PC-9 (cell line): ENCODE measurements around the gene LLPH. TPM values are rescaled to one million over a fixed set of nuclear protein-coding genes. Genes with fewer than 3 reads are reported as not detected.

ENCODE experiments used
- BruUV-seq: library from RNA; stranded (reverse); fragments of 400-500 nt; replicated peaks from 2 replicates; lab custom pipeline; 2021; lab: Mats Ljungman, UMichigan
- CTCF ChIA-PET: fragments of 300-600 bp; sonication (Branson Sonifier 250); formaldehyde crosslinking; loops from one replicate; lab custom pipeline; 2022; ENCODE audit warnings: antibody characterized with exemption; lab: Charles Lee
- POLR2A ChIA-PET: fragments of 300-600 bp; sonication (Branson Sonifier 250); formaldehyde crosslinking; loops from one replicate; lab custom pipeline; 2022; ENCODE audit warnings: antibody characterized with exemption; ENCODE audit not compliant: unreplicated experiment; lab: Charles Lee
- DNase-seq, 2 experiments: peaks; one replicate each; pipeline versions ENCODE4 v3.0.0 to v3.0.0-alpha.2; 2015 to 2022; ENCODE audit warnings: mixed read lengths in 1 of 2
- H2AFZ ChIP-seq: fragments of 200-600 bp; sonication (generic); 2 replicates; pipeline ENCODE4 v1.8.1; 2017; ENCODE audit warnings: antibody characterized with exemption
- H3F3A ChIP-seq: fragments of 200-600 bp; sonication (generic); 2 replicates; pipeline ENCODE4 v1.8.1; 2017; ENCODE audit warnings: antibody characterized with exemption, mild to moderate bottlenecking, low read depth; ENCODE audit not compliant: insufficient read depth
- H3K27ac ChIP-seq: fragments of 200-600 bp; sonication (generic); 2 replicates; pipeline ENCODE4 v1.6.1; 2016; ENCODE audit warnings: mixed run types
- H3K27me3 ChIP-seq: fragments of 200-600 bp; sonication (generic); 2 replicates; pipeline ENCODE4 v1.6.1; 2016; ENCODE audit warnings: low read depth, mixed run types; ENCODE audit not compliant: insufficient read depth
- H3K36me3 ChIP-seq: fragments of 200-600 bp; sonication (generic); 2 replicates; pipeline ENCODE4 v1.6.1; 2016; ENCODE audit warnings: low read depth, mixed run types
- H3K4me1 ChIP-seq: fragments of 200-600 bp; sonication (generic); replicated peaks from 2 replicates; pipeline ENCODE4 v1.6.1; 2016; ENCODE audit warnings: mixed run types; ENCODE audit not compliant: insufficient read depth
- H3K4me2 ChIP-seq: fragments of 200-600 bp; sonication (generic); 2 replicates; pipeline ENCODE4 v1.6.1; 2017; ENCODE audit warnings: mixed run types
- H3K4me3 ChIP-seq: fragments of 200-600 bp; sonication (generic); 2 replicates; pipeline ENCODE4 v1.6.1; 2016; ENCODE audit warnings: mixed run types
- H3K79me2 ChIP-seq: fragments of 200-600 bp; sonication (generic); 2 replicates; pipeline ENCODE4 v1.6.1; 2017; ENCODE audit warnings: low read depth, mixed run types
- H3K9me2 ChIP-seq: fragments of 200-600 bp; sonication (generic); 2 replicates; pipeline ENCODE4 v1.8.1; 2017; ENCODE audit warnings: mild to moderate bottlenecking; ENCODE audit not compliant: insufficient read depth
- H3K9me3 ChIP-seq: fragments of 200-600 bp; sonication (generic); 2 replicates; pipeline ENCODE4 v1.8.1; 2016; ENCODE audit warnings: low read depth; ENCODE audit not compliant: insufficient read depth
- H4K20me1 ChIP-seq: fragments of 200-600 bp; sonication (generic); 2 replicates; pipeline ENCODE4 v1.8.1; 2017; ENCODE audit not compliant: insufficient read depth
- CTCF ChIP-seq: fragments of 200-600 bp; sonication (generic); conservative IDR thresholded peaks from 2 replicates; pipeline ENCODE4 v1.6.1; 2017; ENCODE audit warnings: mixed run types, antibody characterized with exemption, mild to moderate bottlenecking, moderate library complexity
- EZH2 ChIP-seq: fragments of 200-600 bp; sonication (generic); IDR thresholded peaks from 2 replicates; pipeline ENCODE4 v1.8.0; 2017; ENCODE audit warnings: antibody characterized with exemption, low read depth
- intact Hi-C: fragments of 100-400 bp; cut with micrococcal nuclease; formaldehyde crosslinking; loops from one replicate; pipeline ENCODE4 v1.10.0; 2022; ENCODE audit not compliant: unreplicated experiment
- total RNA-seq: library from RNA; stranded (reverse); gene quantifications from 2 replicates; pipeline ENCODE4 v1.2.3, GENCODE V29; 2021

The LLPH gene
- total RNA-seq, 1 experiment from 2014 or later, result 25.0 TPM

- Histone ChIP-seq H3F3A (peaks cover 19% of the 10 kb centered on the region), H2AFZ (peak overlapping the region; percentile 92; the same call in 1 of the 2 replicates), H4K20me1 (no peaks in the 10 kb centered on the region), H3K36me3 (no peaks in the 10 kb centered on the region), H3K9me3 (no peaks in the 10 kb centered on the region; the same call in 1 of the 2 replicates), H3K27me3 (no peaks in the 10 kb centered on the region), H3K4me3 (peak overlapping the region; percentile 74), H3K9me2 (0 out of 2 replicates have a peak, but pooled peaks cover 3% of the 10 kb centered on the region), H3K79me2 (peaks cover 22% of the 10 kb centered on the region), H3K27ac (no peak overlapping the region), H3K4me1 (peaks cover 10% of the 10 kb centered on the region), H3K4me2 (peak overlapping the region; percentile 80)
- no TSS peak for BruUV-seq
- POLR2A ChIA-PET, result no interaction called here
- CTCF ChIA-PET, result interaction anchor here (0.7 kb wide), 1 partner anchor 96 kb away, joined by 6 read pairs; no protein-coding TSS in a partner anchor
- no peak for DNase-seq
- no peak for TF ChIP-seq CTCF
- TF ChIP-seq EZH2, result no peak
- intact Hi-C loops, result no loop called here
Observed at GRCh38 chr12:66170606-66171005, 40.1 kb upstream of the LLPH start.

GRCh38 chr12:66169221-66170170 is 38.9 kb upstream of the LLPH start, which contains the start of gene TMBIM4:
TMBIM4 (minus strand) TSS chr12:66169996; CDS start chr12:66169951, 45 bp downstream.
- peak within 1 kb of the TSS; percentile 87 for H3K27ac ChIP-seq
- POLR2A ChIA-PET, result interaction anchor here (0.5 to 0.7 kb wide), 6 partner anchors 46 to 710 kb away, joined by 3 to 19 read pairs (median 6); no protein-coding TSS in a partner anchor
- peak within 1 kb of the TSS; percentile 80 for H3K4me2 ChIP-seq
- peaks cover 10% of the 10 kb centered on the region for H3K4me1 ChIP-seq
- BruUV-seq, result TSS peak; percentile 80
- H3K4me3 ChIP-seq, result peak within 1 kb of the TSS; percentile 74
- peak; percentile 80 to 84 for DNase-seq
- H3K9me3 ChIP-seq, result no peaks in the 10 kb centered on the region; the same call in 1 of the 2 replicates
- peak within 1 kb of the TSS; percentile 92 for H2AFZ ChIP-seq
- CTCF ChIA-PET, result interaction anchor here (0.6 to 0.7 kb wide), 7 partner anchors 19 to 345 kb away, joined by 3 to 7 read pairs (median 4); no protein-coding TSS in a partner anchor
- intact Hi-C loops, result loop anchor here (1.0 to 2.0 kb wide), 2 partner anchors 39 to 133 kb away; partner anchors contain the start of genes HELB and LLPH
- no peaks in the 10 kb centered on the region for H3K27me3 ChIP-seq
- H4K20me1 ChIP-seq, result no peaks in the 10 kb centered on the region
- H3K36me3 ChIP-seq, result no peaks in the 10 kb centered on the region
- peaks cover 22% of the 10 kb centered on the region for H3K79me2 ChIP-seq
- no peak for TF ChIP-seq EZH2
- TF ChIP-seq CTCF, result peak; percentile 59; the same call in 1 of the 2 replicates
- H3K9me2 ChIP-seq, result 0 out of 2 replicates have a peak, but pooled peaks cover 3% of the 10 kb centered on the region
- peaks cover 19% of the 10 kb centered on the region for H3F3A ChIP-seq

- Histone ChIP-seq H3K79me2 (peaks cover 22% of the 10 kb centered on the region), H2AFZ (peak overlapping the region; percentile 92; the same call in 1 of the 2 replicates), H3K27me3 (no peaks in the 10 kb centered on the region), H3K4me1 (peaks cover 10% of the 10 kb centered on the region), H3F3A (peaks cover 19% of the 10 kb centered on the region), H3K9me2 (0 out of 2 replicates have a peak, but pooled peaks cover 3% of the 10 kb centered on the region), H3K4me3 (peak overlapping the region; percentile 74; the same call in 1 of the 2 replicates), H3K27ac (peak overlapping the region; percentile 87; the same call in 1 of the 2 replicates), H3K4me2 (peak overlapping the region; percentile 80), H3K36me3 (no peaks in the 10 kb centered on the region), H4K20me1 (no peaks in the 10 kb centered on the region), H3K9me3 (no peaks in the 10 kb centered on the region; the same call in 1 of the 2 replicates)
- CTCF ChIA-PET, result no interaction called here
- intact Hi-C loops, result loop anchor here (2.0 kb wide), 1 partner anchor 38 kb away; the partner anchor contains the start of gene LLPH
- BruUV-seq, result no TSS peak
- no peak for TF ChIP-seq CTCF
- TF ChIP-seq EZH2, result no peak
- no peak for DNase-seq
- POLR2A ChIA-PET, result interaction anchor here (0.5 kb wide), 1 partner anchor 428 kb away, joined by 19 read pairs; no protein-coding TSS in a partner anchor
Observed at GRCh38 chr12:66168410-66168809, 37.9 kb upstream of the LLPH start.
